ENCODE measurements around the gene UBN1.

UBN1 gene

DNA sequence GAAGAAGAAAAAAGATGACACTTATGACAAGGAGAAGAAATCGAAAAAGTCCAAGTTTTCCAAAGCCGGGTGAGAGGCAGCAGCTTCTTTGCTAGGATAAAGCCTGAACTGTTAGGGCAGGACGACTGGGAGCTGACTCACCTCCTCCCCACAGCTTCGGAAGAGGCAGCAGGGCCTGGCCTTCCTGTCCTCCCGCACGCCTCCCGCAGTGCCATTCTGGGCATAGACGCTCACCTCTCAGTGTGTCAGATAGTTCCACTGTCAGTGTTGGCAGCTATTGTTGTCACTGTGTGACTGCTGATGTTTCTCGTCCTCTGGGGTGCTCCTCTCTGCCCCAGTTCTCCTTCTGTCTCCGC is 12.6 kb downstream of the UBN1 start:
- DNase-seq: no peak

DNA sequence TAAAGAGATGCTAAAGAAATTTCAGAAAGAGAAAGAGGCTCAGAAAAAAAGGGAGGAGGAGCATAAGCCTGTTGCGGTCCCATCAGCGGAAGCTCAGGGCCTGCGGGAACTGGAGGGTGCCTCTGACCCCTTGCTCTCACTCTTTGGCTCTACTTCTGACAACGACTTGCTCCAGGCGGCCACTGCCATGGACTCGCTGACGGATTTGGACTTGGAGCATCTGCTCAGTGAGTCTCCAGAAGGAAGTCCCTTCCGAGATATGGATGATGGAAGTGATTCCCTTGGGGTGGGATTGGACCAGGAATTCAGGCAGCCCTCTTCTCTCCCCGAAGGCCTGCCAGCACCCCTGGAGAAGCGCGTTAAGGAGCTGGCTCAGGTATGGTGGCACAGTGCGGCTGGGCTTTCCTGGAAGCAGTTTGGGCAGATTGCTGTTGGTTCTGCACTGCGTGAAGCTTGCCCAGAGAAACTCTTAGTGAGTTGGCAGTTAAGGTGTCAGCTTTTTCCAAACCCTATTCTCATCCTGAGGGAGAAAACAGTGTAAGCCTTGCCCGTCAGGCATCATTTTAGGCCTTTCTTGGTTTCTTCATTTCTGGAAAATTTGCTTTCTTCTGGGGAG is 13.6 kb downstream of the UBN1 start:
- no peak for DNase-seq

DNA sequence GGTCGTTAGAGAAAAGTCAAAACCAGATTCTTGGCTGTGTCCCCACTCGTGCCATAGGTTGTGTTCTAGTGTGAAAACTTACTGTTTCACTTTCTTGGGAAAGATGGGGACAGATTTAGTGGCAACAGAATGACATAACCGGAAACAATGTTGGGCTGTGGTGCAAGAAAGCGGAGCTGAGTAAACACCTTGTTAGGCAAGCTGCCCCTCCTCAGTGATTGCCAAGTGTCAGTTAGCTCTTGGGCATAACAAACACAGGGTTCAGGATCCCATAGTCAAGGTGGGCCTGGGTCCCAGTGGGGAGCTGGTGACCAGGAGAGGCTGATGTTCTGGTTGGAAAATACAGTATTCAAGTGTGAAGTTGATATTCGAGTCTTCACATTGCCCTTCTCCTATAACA is 15.4 kb downstream of the UBN1 start:
- no peak for DNase-seq

DNA sequence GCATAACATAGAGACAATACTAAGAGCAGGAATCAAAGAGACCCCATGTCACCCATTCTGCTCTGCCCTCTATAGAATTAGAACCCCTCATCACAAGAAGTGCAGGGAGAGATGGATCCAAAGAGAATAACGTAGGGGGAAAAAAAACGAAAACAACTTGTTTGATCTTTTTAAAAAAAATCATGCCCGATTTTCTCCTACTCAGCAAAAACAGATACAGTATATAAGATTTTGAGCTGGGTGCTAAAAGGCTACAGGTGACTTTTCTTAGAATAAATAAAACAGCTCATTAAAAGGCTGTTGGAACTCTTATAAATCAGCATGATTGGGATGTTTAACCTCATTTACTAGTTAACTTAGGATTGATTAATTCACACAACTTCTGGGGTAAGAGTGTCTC is 17.4 kb downstream of the UBN1 start:
- DNase-seq: no peak

DNA sequence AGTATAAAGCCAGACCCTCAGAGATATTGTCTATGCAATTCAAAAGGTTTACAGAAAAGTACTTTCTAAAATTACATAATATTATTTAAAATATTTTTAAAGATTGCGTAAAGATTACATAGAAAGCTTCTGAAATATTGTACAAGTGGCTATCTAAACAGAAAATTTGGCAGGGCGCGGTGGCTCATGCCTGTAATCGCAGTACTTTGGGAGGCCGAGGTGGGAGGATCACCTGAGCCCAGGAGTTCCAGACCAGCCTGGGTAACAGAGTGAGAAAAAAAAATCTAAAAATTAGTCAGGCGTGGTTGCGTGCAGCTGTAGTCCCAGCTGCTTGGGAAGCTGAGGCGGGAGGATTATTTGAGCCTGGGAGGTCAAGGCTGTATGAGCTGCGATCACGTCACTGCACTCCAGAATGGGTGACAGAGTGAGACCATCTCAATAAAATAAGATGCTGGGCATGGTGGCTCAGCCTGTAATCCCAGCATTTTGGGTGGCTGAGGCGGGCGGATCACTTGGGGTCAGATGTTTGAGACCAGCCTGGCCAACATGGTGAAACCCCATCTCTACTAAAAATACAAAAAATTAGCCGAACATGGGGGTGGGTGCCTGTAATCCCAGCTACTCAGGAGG is 18.1 kb downstream of the UBN1 start:
- DNase-seq: no peak

DNA sequence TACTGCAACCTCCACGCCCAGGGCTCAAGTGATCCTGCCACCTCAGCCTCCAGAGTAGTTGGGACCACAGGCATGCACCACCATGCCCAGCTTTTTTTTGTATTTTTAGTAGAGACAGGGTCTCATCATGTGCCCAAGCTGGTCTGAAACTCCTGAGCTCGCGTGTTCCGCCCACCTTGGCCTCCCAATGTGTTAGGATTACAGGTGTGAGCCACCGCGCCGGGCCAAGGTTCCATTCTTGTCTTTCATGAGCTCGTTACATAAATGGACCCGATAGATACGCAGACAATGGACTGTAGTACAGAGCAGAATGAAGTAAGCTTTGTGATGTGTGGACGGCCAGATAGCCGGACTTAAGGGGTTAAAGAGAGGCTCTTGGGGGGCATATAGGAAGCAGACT is 19.3 kb downstream of the UBN1 start:
- no peak for DNase-seq

DNA sequence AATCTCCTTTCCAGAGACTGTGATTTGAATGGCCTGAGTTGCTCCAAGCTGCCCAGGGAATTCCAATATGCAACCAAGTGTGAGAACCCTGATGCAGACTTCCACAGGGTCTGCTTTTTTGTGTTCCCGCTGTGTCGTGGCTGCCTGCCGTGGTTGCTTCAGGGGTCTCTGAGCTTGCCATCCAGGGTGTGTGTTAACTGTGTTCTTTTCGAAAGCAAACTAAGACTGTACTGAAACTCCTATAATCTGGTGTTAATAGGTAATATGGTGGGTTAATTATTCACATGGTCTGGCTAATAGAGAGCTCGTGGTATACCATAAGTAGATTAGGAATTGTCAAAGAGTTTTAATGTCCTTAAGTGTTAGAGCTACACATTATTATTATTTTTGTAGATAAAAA is 20.7 kb downstream of the UBN1 start:
- no peak for DNase-seq

DNA sequence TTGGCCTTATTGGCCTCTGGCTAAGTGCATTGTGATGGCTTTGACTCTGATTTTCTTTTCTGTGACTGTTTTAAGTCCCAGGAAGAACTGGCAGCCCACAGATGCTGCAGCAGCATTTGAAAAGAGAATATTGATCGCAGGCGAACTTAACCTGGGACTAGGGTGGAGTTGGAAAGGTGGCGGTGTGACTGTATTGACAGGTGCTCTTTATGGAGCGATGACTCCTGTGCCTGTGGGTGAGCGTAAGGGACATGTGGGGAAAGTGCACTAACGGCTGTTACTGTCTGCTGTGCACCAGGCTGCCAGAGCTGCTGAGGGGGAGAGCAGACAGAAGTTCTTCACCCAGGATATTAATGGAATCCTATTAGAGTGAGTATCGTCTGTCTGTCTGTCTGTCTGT is 21.3 kb downstream of the UBN1 start:
- no peak for DNase-seq

DNA sequence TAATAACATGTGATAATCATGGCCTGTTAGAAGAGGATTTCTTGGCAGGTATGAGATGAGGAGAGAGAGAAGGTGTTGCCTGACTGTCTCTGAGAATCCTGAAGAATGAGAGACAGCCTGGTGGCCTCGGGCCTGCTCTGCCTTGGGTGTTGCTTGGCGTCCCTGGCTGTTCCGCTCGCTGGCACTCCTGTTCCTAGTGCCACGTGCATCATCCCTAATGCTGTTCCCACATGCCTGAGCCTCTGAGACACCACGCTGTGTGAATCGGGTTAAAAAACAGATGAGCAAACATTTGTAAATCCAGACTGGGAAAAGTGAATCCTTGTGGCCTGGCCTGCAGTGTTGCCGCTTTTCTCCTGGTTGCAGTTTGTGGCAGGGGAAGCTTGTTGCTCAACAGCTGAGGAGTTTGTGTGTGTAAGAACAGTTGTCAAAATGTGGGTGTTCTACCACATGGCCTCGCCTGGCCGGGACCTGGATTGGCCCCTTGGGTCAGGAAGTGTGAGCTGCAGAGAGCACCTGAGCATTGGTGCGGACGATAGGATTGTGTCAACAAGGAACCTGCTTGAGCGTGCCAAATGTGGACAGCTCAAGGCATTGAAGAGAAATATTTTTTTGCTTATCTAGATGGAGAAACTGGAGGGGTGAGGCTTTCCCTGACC is 22.0 kb downstream of the UBN1 start:
- DNase-seq: no peak

DNA sequence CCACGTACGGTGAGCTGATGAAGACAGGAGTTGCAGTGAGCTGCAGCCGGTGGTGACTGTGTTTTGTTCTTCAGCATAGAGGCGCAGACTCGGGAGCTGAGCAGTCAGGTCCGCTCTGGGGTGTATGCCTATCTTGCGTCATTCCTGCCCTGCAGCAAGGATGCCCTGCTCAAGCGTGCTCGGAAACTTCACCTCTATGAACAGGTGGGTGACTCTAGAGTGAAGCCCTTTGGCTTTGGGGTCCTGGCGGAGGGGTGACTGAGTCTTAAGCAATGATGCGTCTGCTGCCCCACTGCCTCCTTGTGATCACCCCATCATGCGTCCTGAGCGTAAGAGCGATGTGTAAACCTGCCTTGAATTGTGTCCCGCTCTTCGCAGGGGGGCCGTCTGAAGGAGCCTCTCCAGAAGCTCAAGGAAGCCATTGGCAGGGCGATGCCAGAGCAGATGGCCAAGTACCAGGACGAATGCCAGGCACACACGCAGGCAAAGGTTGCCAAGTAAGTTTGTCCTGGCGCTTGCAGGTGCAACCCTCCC is 22.9 kb downstream of the UBN1 start:
- no peak for DNase-seq

DNA sequence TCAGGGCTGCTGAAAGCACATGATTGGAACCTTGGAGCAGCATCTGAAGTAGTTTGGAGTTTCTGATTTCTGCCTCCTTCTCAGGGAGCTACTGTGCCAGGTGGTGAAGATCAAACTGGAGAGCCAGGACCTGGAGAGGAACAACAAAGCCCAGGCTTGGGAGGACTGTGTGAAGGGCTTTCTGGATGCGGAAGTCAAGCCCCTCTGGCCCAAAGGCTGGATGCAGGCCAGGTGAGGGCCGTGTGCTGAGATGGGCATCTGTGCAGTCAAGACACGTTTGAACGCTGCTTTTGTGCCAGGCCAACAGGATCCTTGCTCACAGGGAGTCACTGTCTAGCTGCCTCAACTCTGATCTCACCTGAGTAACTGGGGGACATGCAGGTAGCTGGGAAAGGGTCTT is 23.8 kb downstream of the UBN1 start:
- DNase-seq: no peak

DNA sequence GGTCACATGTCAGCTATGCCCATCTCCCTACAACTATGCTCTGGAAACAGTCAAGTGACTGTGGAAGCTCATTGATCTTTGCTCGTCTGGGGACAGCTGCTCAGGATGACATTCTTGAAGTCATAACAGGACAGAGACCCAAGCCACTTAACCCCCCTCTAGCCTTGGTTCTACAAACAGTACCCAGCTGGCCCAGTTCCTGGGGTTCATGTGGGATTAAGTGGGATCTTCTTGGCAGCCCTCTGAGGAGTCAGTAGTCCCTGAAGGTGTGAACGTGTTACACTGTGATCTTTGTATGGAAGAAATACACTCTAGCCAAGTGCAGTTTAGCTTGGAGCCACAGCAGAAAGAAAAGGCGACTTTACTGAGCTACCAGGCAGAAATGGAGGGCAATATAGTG is 25.8 kb downstream of the UBN1 start:
- no peak for DNase-seq

DNA sequence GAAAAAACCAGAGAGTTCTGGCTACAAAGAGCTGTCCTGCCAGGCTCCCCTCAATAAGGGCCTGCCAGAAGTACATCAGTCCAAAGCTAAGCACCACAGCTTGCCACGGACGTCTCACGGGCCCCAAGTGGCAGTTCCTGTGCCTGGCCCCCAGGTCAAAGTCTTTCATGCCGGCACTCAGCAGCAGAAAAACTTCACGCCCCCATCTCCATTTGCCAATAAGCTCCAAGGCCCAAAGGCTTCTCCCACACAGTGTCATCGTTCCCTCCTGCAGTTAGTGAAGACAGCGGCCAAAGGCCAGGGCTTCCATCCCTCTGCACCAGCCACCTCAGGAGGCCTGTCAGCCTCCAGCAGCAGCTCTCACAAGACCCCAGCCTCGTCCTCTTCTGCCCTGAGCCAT is 27.4 kb downstream of the UBN1 start:
- DNase-seq: no peak

DNA sequence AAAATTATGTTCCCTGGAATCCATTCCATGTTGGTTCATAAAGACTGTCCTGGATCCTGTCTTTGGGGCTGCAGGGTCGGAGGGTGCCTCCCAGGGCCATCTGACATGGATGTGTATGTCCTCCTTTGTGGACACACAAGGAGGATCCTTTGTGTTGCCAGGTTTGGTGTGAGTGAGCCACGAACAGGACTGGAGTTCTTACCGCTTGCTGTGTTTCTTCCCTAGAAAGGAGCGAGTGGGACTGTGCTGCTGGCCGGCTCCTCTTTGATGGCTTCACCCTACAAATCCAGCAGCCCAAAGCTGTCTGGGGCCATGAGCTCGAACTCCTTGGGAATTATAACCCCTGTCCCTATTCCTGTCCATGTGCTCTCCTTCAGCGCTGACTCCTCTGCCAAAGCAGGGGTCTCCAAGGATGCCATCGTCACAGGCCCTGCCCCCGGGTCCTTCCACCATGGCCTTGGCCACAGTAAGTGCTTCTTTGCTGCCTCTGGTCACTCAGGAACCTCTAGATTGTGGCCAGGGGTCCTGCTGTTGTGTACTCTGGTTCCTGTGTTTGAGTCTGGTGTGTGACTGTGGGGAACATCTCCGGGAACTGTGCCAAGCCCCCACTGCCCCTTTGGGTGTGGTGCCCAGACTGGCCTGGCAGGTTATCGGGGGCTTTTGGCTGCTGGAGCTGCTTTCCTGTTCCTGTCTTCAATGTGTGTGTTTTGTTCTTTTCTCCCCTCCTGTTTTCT is 29.5 kb downstream of the UBN1 start:
- no peak for DNase-seq

DNA sequence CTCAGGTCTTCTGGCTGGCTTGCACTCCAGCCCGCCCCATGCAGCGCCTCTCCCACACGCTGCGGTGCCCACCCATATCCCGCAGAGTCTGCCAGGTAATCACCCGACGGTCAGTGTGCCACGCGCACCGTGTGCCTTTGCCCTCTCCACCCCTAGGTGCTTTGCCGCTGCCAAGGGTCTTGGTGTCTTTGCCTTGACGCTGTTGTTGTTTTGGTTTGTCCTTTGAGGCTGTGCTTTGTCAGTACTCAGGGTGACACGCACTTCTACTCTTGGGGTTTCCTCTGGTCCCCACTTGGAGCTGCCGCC is 30.1 kb downstream of the UBN1 start:
- no peak for DNase-seq

DNA sequence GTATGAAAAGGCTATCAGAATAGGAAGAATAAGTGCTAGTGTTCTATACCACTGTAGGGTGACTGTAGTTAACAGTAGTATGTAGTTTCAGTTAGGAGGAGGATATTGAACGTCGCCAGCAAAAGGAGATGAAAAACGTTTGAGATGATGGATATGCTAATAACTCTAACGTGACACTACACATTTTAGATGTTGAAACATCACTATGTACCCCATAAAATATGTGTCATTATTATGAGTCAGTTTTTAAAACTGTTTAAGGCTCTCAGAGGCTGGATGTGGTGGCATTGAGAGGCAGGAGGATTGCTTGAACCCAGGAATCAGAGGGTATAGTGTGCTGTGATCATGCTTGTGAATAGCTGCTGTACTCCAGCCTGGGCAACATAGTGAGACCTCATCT is 31.8 kb downstream of the UBN1 start:
- no peak for DNase-seq

DNA sequence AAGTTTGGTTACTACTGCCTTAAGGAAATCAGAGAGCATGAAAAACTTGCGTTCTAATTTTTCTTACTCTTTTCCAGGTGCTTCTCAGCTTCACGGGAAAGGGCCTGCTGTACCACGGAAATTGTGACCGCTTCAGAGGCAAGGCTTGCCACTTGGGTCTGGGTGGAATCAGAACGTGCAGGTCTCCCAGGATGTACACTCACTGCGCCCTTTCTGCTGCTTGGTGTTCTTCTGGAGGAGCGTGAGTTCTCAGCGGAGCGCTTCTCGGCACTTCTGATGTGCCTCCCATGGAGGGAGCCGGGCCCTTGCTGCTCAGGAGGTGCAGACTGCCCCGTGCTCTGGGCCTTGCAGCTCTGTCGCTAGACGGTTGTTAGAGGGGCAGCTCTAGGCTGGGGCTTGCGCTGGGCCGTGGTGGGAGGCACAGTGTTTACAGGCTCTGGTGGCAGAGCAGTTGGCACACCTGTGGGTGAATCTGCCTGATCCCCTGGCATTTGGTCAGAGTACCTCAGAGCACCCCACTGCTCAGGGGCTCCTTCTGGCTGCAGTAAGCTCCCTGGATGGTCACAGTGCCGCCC is 32.8 kb downstream of the UBN1 start:
- no peak for DNase-seq

DNA sequence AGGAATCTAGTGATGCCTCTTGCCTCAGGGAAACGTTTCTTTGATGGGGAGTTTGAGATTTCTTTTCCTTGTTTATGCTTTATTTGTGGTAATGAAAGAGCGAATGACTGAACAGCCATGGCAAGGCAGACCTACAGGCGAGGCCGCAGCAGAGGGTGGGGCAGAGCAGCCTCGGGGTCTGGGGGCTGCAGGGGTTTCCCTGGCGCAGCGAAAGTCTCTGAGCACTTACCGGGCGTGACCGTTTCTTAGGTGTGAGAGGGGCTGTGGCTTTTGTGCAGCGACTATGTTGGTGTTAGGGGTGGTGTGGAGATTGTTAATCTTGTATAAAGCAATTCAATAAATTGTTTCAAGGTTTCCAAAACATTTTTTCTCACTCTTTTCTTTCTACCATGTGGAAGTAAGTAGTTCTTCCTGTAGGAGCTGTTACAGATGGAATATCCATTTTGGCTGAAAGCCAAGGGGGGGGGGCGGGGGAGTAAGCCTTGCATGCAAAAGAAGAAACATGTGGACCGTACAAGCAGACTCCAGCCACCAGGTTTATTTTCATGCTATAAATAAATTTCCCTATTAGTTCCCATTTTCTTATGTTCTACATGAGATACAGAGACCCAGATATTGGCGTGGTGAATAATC is 34.8 kb downstream of the UBN1 start:
- no peak for DNase-seq

DNA sequence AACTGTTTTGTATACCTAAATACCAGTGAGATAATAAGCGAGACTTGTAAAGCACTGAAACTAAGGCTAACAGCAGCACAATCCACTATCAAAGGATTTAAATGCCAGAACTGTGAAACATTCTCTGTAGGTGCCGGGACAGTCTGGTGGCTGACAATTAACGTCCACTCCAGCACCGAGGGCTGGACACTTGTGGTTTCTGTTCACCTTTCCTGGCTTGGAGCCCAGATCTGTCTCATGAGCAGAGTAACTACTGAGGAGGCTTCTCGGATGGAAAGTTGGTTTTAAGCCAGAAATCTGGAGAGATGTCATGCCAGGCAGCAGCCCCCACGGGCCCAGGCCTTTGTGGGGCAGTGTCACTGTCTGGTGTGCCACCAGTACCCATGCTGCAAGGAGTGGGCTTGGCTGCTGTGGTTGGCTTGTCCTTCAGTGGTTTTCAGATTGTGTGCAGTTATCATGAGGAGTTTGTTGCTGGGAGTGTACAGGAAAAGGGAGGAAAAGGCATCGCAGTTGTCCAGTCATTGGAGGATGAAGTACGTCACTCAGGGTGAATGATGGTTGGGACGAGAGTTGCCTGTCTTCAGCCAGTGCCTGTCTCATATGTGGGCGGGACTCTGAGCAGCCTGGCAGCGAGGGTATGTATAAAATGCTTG is 35.5 kb downstream of the UBN1 start:
- DNase-seq: no peak

DNA sequence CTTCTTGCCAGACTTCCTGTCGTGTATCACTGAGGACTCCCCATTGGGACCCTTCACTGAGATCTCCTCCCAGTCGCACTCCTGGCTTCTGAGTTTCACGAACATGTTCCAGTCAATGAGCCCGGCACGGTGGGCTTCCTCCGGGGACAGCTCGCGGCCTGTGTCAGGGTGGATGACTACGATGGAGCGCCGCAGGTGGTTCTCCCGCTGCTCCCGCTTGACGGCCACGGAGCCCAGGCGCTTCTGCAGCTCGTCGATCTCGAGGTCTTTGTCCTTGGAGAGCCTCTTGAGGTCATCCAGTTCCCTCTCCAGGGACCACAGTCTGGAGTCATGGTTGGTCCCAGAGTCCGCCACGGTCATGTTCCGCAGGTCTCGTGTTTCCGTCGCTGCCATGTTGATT is 36.2 kb downstream of the UBN1 start:
- DNase-seq: no peak

DNA sequence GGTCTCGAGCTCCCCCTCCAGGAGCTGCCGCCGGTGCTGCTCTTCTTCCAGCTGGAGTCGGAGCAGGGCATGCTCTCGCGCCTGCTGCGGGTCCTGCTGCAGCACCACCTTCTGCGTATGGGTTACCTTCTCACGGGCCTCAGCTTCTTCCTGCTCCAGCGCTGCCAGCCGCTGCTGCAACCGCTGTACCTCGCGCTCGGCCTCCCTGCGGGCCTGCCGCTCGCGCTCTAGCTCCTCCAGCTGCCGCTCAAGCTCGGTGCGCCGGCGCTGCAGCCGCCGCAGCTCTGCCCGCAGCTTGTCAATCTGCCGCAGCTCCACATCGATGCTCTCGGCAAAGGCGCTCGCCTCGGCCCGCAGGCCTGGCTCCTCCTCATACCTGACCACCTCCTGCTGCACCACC is 36.9 kb downstream of the UBN1 start:
- no peak for DNase-seq

DNA sequence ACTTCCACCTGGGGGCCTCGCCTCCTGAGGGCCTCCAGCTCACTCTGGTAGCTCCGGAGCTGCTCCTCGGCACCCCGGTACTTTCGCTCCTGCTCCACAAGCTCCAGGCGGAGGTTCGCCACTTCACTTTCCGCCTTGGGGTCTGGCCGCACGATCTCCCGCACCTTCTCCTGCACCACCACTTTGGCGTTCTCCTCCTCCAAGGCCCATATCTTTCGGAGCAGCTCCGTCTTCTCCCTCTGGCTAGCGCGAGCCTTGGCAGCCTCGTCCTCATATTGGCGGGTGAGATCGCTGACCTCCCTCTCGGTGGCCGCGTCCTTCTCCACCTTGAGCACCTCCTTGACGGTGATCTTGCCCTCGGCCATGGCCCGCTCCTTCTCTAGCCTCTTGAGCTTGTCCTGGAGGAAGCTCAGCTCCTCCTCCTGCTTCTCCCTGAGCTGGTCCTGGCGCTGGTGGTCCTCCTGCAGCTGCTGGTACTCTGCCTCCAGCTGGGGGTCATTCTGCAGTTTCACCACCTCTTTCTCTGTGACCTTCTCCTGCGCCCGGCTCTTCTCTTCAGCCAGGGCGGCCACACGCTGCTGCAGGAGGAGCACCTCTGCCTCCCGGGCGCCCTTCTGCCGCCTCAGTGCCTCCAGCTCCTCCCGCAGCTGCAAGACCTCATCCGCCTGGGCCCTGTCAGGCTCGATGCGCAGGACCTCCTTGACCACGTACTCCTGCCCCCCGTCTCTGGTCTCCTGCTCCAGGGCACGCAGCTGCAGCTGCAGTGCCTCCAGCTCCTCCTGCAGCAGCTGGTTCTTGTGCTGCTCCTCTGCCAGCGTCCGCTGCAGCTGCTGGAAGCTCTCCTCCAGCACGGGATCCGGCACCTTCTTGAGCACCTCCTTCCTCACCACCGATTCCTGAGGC is 37.9 kb downstream of the UBN1 start:
- DNase-seq: no peak

All from stimulated activated CD4-positive, alpha-beta T cell treated with anti-CD3 and anti-CD28 coated beads, Interleukin-1b, Interleukin-23, amount 100 ng/mL, for 48 hours (primary cell).